Osteoblast (primary cell): ENCODE measurements around the gene CFAP210. TPM values are rescaled to one million over a fixed set of nuclear protein-coding genes. Genes with fewer than 3 reads are reported as not detected.
"Not testable (repeated sequence)": the region's sequence is repeated elsewhere in the genome, so short reads cannot be mapped to it uniquely, and the experiment has no call there.

Source experiments
- DNase-seq: peaks from one replicate; pipeline ENCODE4 v3.0.0; 2011; ENCODE audit warnings: low spot score, mixed read lengths; ENCODE audit not compliant: insufficient read length; ENCODE audit errors: missing footprints
- H2AFZ ChIP-seq: 2 replicates; pipeline ENCODE4 v1.6.0; 2011; ENCODE audit warnings: mild to moderate bottlenecking, low read length
- H3K27ac ChIP-seq: 2 replicates; pipeline ENCODE4 v1.5.1; 2011; ENCODE audit warnings: mild to moderate bottlenecking, low read depth, low read length, moderate library complexity
- H3K27me3 ChIP-seq: 2 replicates; pipeline ENCODE4 v1.6.0; 2012; ENCODE audit warnings: mild to moderate bottlenecking, control low read depth, inconsistent platforms, low read length, moderate library complexity; ENCODE audit not compliant: insufficient read depth
- H3K36me3 ChIP-seq: 2 replicates; pipeline ENCODE4 v1.5.1; 2011; ENCODE audit warnings: mild to moderate bottlenecking, low read length, control low read depth, moderate library complexity; ENCODE audit not compliant: insufficient read depth
- H3K4me1 ChIP-seq: 2 replicates; pipeline ENCODE4 v1.5.1; 2011; ENCODE audit warnings: mild to moderate bottlenecking, low read length, control low read depth, moderate library complexity; ENCODE audit not compliant: insufficient read depth
- H3K4me2 ChIP-seq: 2 replicates; pipeline ENCODE4 v1.6.0; 2011; ENCODE audit warnings: mild to moderate bottlenecking, low read length; ENCODE audit not compliant: insufficient read depth
- H3K4me3 ChIP-seq: fragments of 200-600 bp; sonication (generic); 3 replicates; pipeline ENCODE4 v1.5.1; 2012; ENCODE audit warnings: mild to moderate bottlenecking, low read length, inconsistent platforms; ENCODE audit not compliant: insufficient read depth
- H3K79me2 ChIP-seq: 2 replicates; pipeline ENCODE4 v1.6.0; 2012; ENCODE audit warnings: mild to moderate bottlenecking, low read length, control low read depth, inconsistent platforms; ENCODE audit not compliant: insufficient read depth
- H3K9me3 ChIP-seq: 2 replicates; pipeline ENCODE4 v1.5.1; 2011; ENCODE audit warnings: low read depth, low read length, control low read depth
- H4K20me1 ChIP-seq: 2 replicates; pipeline ENCODE4 v1.6.0; 2012; ENCODE audit warnings: mild to moderate bottlenecking, low read length, control low read depth; ENCODE audit not compliant: insufficient read depth
- total RNA-seq: library from RNA; depleted of rRNA; stranded (reverse); fragments of >200 nt; gene quantifications from 2 replicates; pipeline ENCODE4 v1.2.3, GENCODE V29; 2012
- TF ChIP-seq, protein P1 (sequence below): IDR thresholded peaks from 2 replicates; pipeline ENCODE4 v1.5.1; 2011; ENCODE audit warnings: mild to moderate bottlenecking, low read depth, low read length, moderate library complexity; ENCODE audit errors: extremely low read depth

The CFAP210 gene
- total RNA-seq, 1 donor = 0.36 TPM

DNA sequence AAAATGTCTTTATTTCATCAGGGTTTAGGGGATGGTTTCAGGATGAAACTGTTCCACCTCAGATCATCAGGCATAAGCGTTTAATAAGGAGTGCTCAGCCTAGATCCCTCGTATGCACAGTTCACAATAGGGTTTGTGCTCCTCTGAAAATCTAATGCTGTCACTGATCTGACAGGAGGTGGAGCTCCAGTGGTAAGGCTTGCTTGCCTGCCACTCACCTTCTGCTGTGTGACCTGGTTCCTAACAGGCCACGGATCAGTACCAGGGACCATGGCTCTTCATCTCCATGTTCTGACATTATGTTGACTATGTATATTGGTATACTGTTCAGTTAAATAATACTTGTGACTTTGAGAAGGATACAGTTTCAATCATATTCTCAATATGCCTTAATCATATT, 68.4 kb downstream of the CFAP210 start:
- Histone ChIP-seq H3K4me3 (no peak overlapping the region), H2AFZ (no peak overlapping the region), H3K79me2 (peaks cover 9% of the 10 kb centered on the region), H3K36me3 (peaks cover 8% of the 10 kb centered on the region), H3K9me3 (no peaks in the 10 kb centered on the region), H3K4me1 (no peaks in the 10 kb centered on the region), H3K27me3 (no peaks in the 10 kb centered on the region), H3K27ac (no peak overlapping the region), H3K4me2 (no peak overlapping the region), H4K20me1 (no peaks in the 10 kb centered on the region)
- no peak for DNase-seq
- TF ChIP-seq, protein P1, sequence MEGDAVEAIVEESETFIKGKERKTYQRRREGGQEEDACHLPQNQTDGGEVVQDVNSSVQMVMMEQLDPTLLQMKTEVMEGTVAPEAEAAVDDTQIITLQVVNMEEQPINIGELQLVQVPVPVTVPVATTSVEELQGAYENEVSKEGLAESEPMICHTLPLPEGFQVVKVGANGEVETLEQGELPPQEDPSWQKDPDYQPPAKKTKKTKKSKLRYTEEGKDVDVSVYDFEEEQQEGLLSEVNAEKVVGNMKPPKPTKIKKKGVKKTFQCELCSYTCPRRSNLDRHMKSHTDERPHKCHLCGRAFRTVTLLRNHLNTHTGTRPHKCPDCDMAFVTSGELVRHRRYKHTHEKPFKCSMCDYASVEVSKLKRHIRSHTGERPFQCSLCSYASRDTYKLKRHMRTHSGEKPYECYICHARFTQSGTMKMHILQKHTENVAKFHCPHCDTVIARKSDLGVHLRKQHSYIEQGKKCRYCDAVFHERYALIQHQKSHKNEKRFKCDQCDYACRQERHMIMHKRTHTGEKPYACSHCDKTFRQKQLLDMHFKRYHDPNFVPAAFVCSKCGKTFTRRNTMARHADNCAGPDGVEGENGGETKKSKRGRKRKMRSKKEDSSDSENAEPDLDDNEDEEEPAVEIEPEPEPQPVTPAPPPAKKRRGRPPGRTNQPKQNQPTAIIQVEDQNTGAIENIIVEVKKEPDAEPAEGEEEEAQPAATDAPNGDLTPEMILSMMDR = no peak

DNA sequence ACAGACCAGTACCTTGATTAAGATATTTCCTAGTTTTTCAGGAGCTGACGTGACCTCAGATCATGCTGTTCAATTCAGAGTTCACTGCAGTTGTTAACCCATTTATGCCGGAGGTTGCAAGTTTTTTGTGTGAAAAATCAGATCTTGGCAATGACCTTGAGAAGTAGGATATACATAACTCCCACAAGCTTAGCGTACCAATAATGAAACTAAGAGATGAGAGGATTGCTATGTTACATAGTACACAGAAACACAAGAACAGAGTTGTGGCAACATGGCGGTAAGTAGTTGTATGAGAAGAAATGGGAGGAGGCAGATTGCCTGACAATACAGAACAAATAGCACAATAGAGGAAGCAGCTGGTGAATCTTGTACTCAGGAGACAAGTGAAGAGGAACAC, 71.0 kb downstream of the CFAP210 start:
- Histone ChIP-seq H3K36me3 (peaks cover 8% of the 10 kb centered on the region), H4K20me1 (no peaks in the 10 kb centered on the region), H3K4me3 (no peak overlapping the region), H3K27me3 (no peaks in the 10 kb centered on the region), H3K4me1 (no peaks in the 10 kb centered on the region), H3K9me3 (no peaks in the 10 kb centered on the region), H3K79me2 (peaks cover 21% of the 10 kb centered on the region), H3K27ac (no peak overlapping the region), H3K4me2 (no peak overlapping the region), H2AFZ (no peak overlapping the region)
- TF ChIP-seq, protein P1 = no peak
- DNase-seq = no peak

DNA sequence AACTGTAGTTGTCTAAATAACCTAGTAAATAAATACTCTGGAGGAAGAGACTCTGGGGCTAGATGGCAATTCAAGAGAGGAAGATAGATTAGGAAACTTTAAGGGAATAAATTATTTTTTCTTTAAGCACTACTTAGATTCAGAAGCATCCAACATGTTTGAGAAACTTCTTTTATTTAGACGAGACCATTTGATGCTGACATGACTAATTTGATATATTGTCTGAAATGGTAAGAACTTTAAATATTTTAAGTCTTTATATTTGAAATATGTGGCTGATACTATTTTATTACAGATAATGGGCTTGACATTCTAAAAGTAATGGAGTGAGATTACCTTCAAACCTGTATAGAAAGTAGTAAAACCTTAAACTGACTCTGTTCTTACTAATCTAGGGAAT, 73.7 kb downstream of the CFAP210 start:
- peaks cover 16% of the 10 kb centered on the region for H3K36me3 ChIP-seq
- H3K79me2 ChIP-seq = peaks cover 35% of the 10 kb centered on the region
- H3K4me1 ChIP-seq = no peaks in the 10 kb centered on the region

DNA sequence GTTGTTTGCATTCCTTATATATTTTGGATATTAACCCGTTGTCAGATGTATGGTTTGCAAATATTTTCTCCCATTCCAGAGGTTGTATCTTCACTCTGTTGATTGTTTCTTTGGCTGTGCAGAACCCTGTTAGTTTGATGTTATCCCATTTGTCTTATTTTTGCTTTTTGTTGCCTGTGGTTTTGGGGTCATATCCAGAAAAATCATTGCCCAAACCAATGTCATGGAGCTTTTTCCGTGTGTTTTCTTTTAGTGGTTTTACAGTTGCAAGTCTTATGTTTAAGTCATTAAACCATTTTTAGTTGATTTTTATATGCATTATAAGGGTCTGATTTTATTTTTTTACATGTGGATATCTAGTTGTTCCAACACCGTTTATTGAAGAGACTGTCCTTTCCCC, 74.3 kb downstream of the CFAP210 start:
- H3K9me3 ChIP-seq = no peaks in the 10 kb centered on the region
- H3K4me1 ChIP-seq = no peaks in the 10 kb centered on the region
- H3K4me3 ChIP-seq = no peak overlapping the region
- DNase-seq = no peak
- H4K20me1 ChIP-seq = no peaks in the 10 kb centered on the region
- peaks cover 37% of the 10 kb centered on the region for H3K79me2 ChIP-seq
- H3K36me3 ChIP-seq = peaks cover 20% of the 10 kb centered on the region
- H3K27me3 ChIP-seq = no peaks in the 10 kb centered on the region
- H2AFZ ChIP-seq = no peak overlapping the region
- TF ChIP-seq, protein P1 = no peak
- H3K4me2 ChIP-seq = no peak overlapping the region
- H3K27ac ChIP-seq = no peak overlapping the region

More for the DNA sequence above, 73.7 kb downstream of the CFAP210 start:
- H3K4me2 ChIP-seq = no peak overlapping the region
- H3K4me3 ChIP-seq = no peak overlapping the region
- no peaks in the 10 kb centered on the region for H3K9me3 ChIP-seq
- H4K20me1 ChIP-seq = no peaks in the 10 kb centered on the region
- H3K27ac ChIP-seq = no peak overlapping the region
- H3K27me3 ChIP-seq = no peaks in the 10 kb centered on the region
- no peak overlapping the region for H2AFZ ChIP-seq
- no peak for DNase-seq
- TF ChIP-seq, protein P1 = no peak

DNA sequence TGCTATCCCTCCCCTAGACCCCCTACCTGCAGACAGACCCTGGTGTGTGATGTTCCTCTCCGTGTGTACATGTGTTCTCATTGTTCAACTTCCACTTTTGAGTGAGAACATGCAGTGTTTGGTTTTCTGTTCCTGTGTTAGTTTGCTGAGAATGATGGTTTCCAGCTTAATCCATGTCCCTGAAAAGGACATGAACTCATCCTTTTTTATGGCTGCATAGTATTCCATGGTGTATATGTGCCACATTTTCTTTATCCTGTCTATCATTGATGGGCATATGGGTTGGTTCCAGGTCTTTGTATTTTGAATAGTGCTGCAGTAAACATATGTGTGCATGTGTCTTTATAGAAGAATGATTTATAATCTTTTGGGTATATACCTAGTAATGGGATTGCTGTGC, 78.2 kb downstream of the CFAP210 start:
- not testable (repeated sequence) for H3K4me2 ChIP-seq, H3K27me3 ChIP-seq, H3K4me3 ChIP-seq, DNase-seq, H3K27ac ChIP-seq, H2AFZ ChIP-seq, H3K4me1 ChIP-seq, H3K9me3 ChIP-seq, H4K20me1 ChIP-seq
- Histone ChIP-seq H3K79me2 (peaks cover 35% of the 10 kb centered on the region), H3K36me3 (peaks cover 40% of the 10 kb centered on the region)
